ENCODE measurements around the gene SPOPL.

SPOPL gene

DNA sequence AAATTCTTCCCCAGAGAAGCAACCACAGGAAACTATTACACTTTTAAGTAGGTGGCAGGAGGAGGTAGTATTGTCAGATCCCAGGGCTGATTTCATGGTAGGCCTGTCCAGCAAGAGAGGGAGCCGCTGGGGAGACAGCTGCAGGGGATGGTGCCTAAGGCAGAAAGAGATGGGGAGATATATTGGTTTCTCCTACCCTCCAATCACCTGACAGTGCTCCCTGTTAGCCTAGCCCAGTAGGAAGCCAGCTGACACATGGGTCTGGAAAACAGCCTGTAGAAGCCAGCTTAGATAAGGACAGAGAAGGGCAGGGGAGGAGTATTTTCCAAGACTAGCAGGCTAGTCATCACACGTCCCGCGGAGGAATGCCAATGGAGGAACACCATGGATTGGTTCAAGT lies 8.2 kb upstream of the SPOPL start:
- in situ Hi-C loops (cut with HindIII; ENCODE audit: low sequenced_read_pairs): no loop called here
- H3K4me3 ChIP-seq (ENCODE audit: low read depth, low read length): no peak overlapping the region
- no peak for DNase-seq (ENCODE audit: low read depth)
- TF ChIP-seq, protein P1, sequence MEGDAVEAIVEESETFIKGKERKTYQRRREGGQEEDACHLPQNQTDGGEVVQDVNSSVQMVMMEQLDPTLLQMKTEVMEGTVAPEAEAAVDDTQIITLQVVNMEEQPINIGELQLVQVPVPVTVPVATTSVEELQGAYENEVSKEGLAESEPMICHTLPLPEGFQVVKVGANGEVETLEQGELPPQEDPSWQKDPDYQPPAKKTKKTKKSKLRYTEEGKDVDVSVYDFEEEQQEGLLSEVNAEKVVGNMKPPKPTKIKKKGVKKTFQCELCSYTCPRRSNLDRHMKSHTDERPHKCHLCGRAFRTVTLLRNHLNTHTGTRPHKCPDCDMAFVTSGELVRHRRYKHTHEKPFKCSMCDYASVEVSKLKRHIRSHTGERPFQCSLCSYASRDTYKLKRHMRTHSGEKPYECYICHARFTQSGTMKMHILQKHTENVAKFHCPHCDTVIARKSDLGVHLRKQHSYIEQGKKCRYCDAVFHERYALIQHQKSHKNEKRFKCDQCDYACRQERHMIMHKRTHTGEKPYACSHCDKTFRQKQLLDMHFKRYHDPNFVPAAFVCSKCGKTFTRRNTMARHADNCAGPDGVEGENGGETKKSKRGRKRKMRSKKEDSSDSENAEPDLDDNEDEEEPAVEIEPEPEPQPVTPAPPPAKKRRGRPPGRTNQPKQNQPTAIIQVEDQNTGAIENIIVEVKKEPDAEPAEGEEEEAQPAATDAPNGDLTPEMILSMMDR (IDR thresholded peaks at IDR 0.05; ENCODE audit: low read depth, low read length, missing control alignments): no peak

DNA sequence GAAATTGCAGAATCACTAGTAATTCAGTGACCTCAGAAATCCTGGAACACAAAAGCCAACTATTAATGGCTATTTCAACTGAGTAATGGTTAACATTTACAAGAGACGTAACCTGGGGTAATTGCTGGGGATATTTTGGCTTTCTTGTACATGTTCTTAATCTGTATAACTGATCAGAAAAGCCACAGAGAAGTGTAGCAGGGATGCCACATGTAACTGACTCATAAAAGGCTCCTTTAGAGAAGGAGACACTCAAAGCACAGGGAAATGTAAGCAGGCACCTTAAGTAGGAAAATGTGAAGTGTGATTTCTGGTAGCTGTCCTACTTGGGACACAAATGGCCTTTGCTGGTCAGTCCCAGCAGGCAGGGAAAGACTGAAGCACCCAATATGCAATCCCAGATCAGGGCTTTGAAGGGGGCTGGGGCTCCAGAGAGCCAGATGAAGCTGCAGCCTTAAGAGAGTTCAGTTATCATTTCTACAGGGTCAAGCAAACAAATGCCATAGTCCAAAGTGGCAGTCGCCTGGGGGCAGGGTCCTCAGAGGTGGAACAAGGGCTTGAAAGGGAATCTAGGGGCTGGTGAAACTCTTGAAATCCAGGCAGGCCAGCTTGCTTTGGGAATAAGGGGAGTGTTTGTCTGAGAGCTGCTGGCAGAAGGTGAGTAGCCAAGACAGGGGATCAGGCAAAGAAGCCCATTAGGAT lies 7.2 kb upstream of the SPOPL start:
- in situ Hi-C loops (cut with HindIII; ENCODE audit: low sequenced_read_pairs): no loop called here
- TF ChIP-seq, protein P1 (IDR thresholded peaks at IDR 0.05; ENCODE audit: low read depth, low read length, missing control alignments): no peak
- no peak for DNase-seq (ENCODE audit: low read depth)
- H3K4me3 ChIP-seq (ENCODE audit: low read depth, low read length): no peak overlapping the region

DNA sequence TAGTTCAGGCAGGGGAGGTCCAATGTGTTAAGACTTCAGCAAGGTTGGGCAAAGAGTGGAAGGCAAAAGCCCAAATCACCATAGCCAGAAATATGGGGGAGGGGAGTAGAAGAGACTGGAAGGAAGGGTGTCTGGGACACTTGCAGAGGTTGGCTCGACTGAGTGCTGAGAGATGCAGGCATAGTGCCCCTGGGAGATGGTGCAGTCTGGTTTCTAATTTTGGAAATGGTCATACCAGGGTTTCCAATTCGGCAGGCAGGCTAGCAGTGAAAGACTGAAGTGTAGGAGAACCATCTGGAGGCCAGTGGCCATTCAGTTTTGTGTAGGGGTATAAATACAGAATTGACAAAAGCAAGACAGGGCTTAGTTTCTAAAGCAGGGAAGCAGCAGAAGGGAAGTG lies 6.2 kb upstream of the SPOPL start:
- H3K4me3 ChIP-seq (ENCODE audit: low read depth, low read length): no peak overlapping the region
- in situ Hi-C loops (cut with HindIII; ENCODE audit: low sequenced_read_pairs): no loop called here
- TF ChIP-seq, protein P1 (IDR thresholded peaks at IDR 0.05; ENCODE audit: low read depth, low read length, missing control alignments): no peak
- DNase-seq (ENCODE audit: low read depth): no peak

DNA sequence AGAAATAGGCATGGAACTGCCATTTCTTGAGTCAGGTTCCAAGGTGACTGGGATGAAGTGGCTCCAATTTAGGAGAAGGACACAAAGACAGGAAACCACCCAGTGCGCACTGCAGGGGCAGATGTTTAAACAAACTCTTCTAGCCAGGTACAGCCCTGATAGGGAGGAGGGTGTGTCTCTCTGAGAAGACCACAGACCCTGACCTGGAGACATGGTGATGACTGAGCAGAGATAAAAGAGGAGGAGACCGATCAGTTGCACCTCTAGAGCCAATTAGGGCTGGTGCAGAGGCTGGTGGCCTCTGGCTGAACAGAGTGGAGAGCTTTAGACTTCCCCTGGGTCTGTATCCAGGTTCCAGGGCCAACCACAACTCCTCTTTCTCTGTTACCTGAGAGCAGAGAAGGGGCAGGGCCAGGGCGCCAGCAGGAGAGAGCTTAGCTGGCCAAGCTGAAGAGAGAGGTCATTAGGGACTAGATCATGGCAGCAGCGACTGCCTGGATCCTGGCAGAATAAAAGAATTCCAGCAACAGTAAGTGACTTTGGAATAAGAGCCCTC lies 5.4 kb upstream of the SPOPL start:
- in situ Hi-C loops (cut with HindIII; ENCODE audit: low sequenced_read_pairs): no loop called here
- TF ChIP-seq, protein P1 (IDR thresholded peaks at IDR 0.05; ENCODE audit: low read depth, low read length, missing control alignments): no peak
- no peak for DNase-seq (ENCODE audit: low read depth)
- no peak overlapping the region for H3K4me3 ChIP-seq (ENCODE audit: low read depth, low read length)

DNA sequence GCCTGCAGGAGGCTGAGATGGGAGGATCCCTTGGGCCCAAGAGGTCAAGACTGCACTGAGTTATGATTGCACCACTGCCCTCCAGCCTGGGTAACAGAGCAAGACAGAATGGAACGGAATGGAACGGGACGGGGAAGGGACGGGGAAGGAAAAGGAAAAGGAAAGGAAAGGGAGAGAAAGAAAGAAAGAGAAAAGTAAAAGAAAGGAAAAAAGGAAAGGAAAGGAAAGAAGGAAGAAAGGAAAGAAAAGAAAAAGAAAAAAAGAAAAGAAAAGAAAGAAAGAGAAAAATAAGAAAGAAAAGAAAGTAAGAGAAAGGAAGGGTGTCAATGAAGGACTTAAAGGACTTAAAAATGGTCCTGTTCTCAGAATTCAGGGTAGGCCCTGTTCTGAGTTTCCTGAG lies 4.3 kb upstream of the SPOPL start:
- no peak overlapping the region for H3K4me3 ChIP-seq (ENCODE audit: low read depth, low read length)
- TF ChIP-seq, protein P1 (IDR thresholded peaks at IDR 0.05; ENCODE audit: low read depth, low read length, missing control alignments): no peak
- no peak for DNase-seq (ENCODE audit: low read depth)
- in situ Hi-C loops (cut with HindIII; ENCODE audit: low sequenced_read_pairs): no loop called here

DNA sequence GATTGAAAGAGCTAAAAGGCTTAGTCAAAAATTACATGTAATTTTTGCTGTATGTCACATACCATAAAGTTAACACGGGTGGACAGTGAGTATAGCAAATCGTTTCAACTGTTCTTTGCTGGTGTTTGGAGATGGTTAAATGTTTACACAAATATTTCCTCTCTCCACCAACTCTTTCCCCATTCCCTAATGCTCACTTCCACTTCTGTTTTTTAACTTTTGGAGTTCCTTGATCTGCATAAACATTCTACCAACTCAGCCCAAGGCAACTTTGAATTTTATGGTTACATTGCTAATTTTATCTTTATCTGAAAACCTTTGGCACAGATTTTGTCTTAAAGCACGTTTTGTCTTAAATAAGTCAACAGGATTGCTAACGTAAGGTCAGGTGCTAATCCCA lies 1.9 kb upstream of the SPOPL start:
- TF ChIP-seq, protein P1 (IDR thresholded peaks at IDR 0.05; ENCODE audit: low read depth, low read length, missing control alignments): no peak
- no peak for DNase-seq (ENCODE audit: low read depth)
- no peak overlapping the region for H3K4me3 ChIP-seq (ENCODE audit: low read depth, low read length)
- in situ Hi-C loops (cut with HindIII; ENCODE audit: low sequenced_read_pairs): no loop called here
